K562 (cell line): ENCODE measurements around the gene LZTS3. TPM values are rescaled to one million over a fixed set of nuclear protein-coding genes. Genes with fewer than 3 reads are reported as not detected.

Source experiments
- ATF7 ChIP-seq: fragments of 450-650 bp; IDR thresholded peaks from 2 replicates; pipeline ENCODE4 v1.7.1; 2014; ENCODE audit warnings: mild to moderate bottlenecking, moderate library complexity
- EWSR1 ChIP-seq: fragments of 450-650 bp; IDR thresholded peaks from 2 replicates; pipeline ENCODE4 v1.6.1; 2018; ENCODE audit warnings: borderline replicate concordance, mild to moderate bottlenecking, low read depth, moderate library complexity; ENCODE audit not compliant: partially characterized antibody
- HNRNPL ChIP-seq: fragments of 200-400 bp; formaldehyde crosslinking; IDR thresholded peaks from 2 replicates; pipeline ENCODE4 v1.6.1; 2017; ENCODE audit warnings: low read depth, mild to moderate bottlenecking, low read length
- NCOA2 ChIP-seq, 2 experiments: fragments of 450-650 bp; IDR thresholded peaks; 2 replicates each; pipeline ENCODE4 v1.6.1; 2018; ENCODE audit warnings: mild to moderate bottlenecking in 2 of 2, moderate library complexity in 1 of 2; ENCODE audit not compliant: partially characterized antibody in 2 of 2
- XRCC4 ChIP-seq: IDR thresholded peaks from one replicate; pipeline ENCODE4 v1.6.1; 2011; ENCODE audit not compliant: insufficient read depth, insufficient read length; ENCODE audit errors: extremely low read depth
- ZBTB9 ChIP-seq: fragments of 450-650 bp; formaldehyde crosslinking; IDR thresholded peaks from 2 replicates; pipeline ENCODE4 v1.4.0; 2020; ENCODE audit warnings: mild to moderate bottlenecking, moderate library complexity
- ZNF408 ChIP-seq: fragments of 250-450 bp; sonication (Bioruptor Pico); IDR thresholded peaks from 2 replicates; pipeline ENCODE4 v1.4.0; 2020; ENCODE audit warnings: low read depth, mild to moderate bottlenecking, moderate library complexity
- polyA plus RNA-seq, 8 experiments: library from polyadenylated mRNA; depleted of rRNA in 4 of 8; stranded (reverse) in 5 of 8; unstranded in 3 of 8; fragments of >200 nt; fragmentation: Nextera tagmentation in 2 of 8; fragmentation: Illumina TruSeq in 1 of 8; extraction: Ambion mirVana in 2 of 8; extraction: Trizol in 1 of 8; gene quantifications; 2 replicates each; pipeline versions ENCODE4 v1.2.1 to v1.2.3, GENCODE V29; 2011 to 2014; ENCODE audit warnings: inconsistent platforms in 1 of 8, missing spikeins in 1 of 8
- total RNA-seq, 7 experiments: library from RNA; depleted of rRNA in 6 of 7; stranded (reverse); fragments of >200 nt in 6 of 7; fragmentation: Illumina TruSeq in 2 of 7; extraction: Trizol in 2 of 7; gene quantifications; 2 replicates each; pipeline versions ENCODE4 v1.2.1 to v1.2.3, GENCODE V29; 2011 to 2021; ENCODE audit warnings: low replicate concordance in 1 of 7
- TF ChIP-seq, protein P1 (sequence below): IDR thresholded peaks from 2 replicates; pipeline ENCODE4 v1.6.1; 2016; ENCODE audit warnings: missing genetic modification characterization, missing compliant biosample characterization
- TF ChIP-seq, protein P2 (sequence below): fragments of 450-650 bp; IDR thresholded peaks from 2 replicates; pipeline ENCODE4 v1.6.1; 2016; ENCODE audit warnings: mild to moderate bottlenecking, moderate library complexity

LZTS3 gene
- total and polyA plus RNA-seq, 9 of the 15 experiments (the other 6 are each of a cell fraction or from before 2014, with no cell fraction given), result 0.07 to 2.9 (median 2.0) TPM

GRCh38 chr20:3204124-3204794 is 30.9 kb upstream of the LZTS3 start, which contains the start of gene DDRGK1 (continued):
- TF ChIP-seq, protein P1, sequence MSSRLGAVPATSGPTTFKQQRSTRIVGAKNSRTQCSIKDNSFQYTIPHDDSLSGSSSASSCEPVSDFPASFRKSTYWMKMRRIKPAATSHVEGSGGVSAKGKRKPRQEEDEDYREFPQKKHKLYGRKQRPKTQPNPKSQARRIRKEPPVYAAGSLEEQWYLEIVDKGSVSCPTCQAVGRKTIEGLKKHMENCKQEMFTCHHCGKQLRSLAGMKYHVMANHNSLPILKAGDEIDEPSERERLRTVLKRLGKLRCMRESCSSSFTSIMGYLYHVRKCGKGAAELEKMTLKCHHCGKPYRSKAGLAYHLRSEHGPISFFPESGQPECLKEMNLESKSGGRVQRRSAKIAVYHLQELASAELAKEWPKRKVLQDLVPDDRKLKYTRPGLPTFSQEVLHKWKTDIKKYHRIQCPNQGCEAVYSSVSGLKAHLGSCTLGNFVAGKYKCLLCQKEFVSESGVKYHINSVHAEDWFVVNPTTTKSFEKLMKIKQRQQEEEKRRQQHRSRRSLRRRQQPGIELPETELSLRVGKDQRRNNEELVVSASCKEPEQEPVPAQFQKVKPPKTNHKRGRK (tag), result no peak
- TF ChIP-seq, protein P2, sequence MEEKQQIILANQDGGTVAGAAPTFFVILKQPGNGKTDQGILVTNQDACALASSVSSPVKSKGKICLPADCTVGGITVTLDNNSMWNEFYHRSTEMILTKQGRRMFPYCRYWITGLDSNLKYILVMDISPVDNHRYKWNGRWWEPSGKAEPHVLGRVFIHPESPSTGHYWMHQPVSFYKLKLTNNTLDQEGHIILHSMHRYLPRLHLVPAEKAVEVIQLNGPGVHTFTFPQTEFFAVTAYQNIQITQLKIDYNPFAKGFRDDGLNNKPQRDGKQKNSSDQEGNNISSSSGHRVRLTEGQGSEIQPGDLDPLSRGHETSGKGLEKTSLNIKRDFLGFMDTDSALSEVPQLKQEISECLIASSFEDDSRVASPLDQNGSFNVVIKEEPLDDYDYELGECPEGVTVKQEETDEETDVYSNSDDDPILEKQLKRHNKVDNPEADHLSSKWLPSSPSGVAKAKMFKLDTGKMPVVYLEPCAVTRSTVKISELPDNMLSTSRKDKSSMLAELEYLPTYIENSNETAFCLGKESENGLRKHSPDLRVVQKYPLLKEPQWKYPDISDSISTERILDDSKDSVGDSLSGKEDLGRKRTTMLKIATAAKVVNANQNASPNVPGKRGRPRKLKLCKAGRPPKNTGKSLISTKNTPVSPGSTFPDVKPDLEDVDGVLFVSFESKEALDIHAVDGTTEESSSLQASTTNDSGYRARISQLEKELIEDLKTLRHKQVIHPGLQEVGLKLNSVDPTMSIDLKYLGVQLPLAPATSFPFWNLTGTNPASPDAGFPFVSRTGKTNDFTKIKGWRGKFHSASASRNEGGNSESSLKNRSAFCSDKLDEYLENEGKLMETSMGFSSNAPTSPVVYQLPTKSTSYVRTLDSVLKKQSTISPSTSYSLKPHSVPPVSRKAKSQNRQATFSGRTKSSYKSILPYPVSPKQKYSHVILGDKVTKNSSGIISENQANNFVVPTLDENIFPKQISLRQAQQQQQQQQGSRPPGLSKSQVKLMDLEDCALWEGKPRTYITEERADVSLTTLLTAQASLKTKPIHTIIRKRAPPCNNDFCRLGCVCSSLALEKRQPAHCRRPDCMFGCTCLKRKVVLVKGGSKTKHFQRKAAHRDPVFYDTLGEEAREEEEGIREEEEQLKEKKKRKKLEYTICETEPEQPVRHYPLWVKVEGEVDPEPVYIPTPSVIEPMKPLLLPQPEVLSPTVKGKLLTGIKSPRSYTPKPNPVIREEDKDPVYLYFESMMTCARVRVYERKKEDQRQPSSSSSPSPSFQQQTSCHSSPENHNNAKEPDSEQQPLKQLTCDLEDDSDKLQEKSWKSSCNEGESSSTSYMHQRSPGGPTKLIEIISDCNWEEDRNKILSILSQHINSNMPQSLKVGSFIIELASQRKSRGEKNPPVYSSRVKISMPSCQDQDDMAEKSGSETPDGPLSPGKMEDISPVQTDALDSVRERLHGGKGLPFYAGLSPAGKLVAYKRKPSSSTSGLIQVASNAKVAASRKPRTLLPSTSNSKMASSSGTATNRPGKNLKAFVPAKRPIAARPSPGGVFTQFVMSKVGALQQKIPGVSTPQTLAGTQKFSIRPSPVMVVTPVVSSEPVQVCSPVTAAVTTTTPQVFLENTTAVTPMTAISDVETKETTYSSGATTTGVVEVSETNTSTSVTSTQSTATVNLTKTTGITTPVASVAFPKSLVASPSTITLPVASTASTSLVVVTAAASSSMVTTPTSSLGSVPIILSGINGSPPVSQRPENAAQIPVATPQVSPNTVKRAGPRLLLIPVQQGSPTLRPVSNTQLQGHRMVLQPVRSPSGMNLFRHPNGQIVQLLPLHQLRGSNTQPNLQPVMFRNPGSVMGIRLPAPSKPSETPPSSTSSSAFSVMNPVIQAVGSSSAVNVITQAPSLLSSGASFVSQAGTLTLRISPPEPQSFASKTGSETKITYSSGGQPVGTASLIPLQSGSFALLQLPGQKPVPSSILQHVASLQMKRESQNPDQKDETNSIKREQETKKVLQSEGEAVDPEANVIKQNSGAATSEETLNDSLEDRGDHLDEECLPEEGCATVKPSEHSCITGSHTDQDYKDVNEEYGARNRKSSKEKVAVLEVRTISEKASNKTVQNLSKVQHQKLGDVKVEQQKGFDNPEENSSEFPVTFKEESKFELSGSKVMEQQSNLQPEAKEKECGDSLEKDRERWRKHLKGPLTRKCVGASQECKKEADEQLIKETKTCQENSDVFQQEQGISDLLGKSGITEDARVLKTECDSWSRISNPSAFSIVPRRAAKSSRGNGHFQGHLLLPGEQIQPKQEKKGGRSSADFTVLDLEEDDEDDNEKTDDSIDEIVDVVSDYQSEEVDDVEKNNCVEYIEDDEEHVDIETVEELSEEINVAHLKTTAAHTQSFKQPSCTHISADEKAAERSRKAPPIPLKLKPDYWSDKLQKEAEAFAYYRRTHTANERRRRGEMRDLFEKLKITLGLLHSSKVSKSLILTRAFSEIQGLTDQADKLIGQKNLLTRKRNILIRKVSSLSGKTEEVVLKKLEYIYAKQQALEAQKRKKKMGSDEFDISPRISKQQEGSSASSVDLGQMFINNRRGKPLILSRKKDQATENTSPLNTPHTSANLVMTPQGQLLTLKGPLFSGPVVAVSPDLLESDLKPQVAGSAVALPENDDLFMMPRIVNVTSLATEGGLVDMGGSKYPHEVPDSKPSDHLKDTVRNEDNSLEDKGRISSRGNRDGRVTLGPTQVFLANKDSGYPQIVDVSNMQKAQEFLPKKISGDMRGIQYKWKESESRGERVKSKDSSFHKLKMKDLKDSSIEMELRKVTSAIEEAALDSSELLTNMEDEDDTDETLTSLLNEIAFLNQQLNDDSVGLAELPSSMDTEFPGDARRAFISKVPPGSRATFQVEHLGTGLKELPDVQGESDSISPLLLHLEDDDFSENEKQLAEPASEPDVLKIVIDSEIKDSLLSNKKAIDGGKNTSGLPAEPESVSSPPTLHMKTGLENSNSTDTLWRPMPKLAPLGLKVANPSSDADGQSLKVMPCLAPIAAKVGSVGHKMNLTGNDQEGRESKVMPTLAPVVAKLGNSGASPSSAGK, result 0 out of 2 replicates have a peak, but pooled peaks have one; percentile 36
- TF ChIP-seq ATF7, result peak; percentile 53; the same call in 1 of the 2 replicates
- TF ChIP-seq EWSR1, result no peak
- TF ChIP-seq NCOA2 (IDR thresholded peaks at IDR 0.05; ENCODE audit: partially characterized antibody in 2 of 2), result no peak
- TF ChIP-seq ZBTB9, result peak; percentile 52; the same call in 1 of the 2 replicates
- TF ChIP-seq XRCC4, result no peak
- TF ChIP-seq ZNF408, result no peak
- no peak for TF ChIP-seq HNRNPL
